GM19463 (cell line): Measurements from ENCODE around the gene MYOCOS.
A peak's percentile ranks its signal among the peaks of the same experiment; 100 is the strongest.
"Not testable (repeated sequence)": the region's sequence is repeated elsewhere in the genome, so short reads cannot be mapped to it uniquely, and the experiment has no call there.

Experiments used
- ATAC-seq: cut with Tn5 transposase; IDR thresholded peaks from one replicate; pipeline ENCODE4 v1.9.1; 2021; ENCODE audit warnings: mild to moderate bottlenecking, moderate library complexity; ENCODE audit not compliant: unreplicated experiment

The MYOCOS gene, protein sequence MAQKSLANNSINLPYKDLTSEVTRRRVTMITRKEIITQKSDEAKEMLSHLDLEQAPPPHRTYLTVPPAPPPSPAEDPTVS

GRCh38 chr1:171622152-171622462 is at the start of gene MYOCOS:
Gene MYOCOS, plus strand, starts transcription at chr1:171622243. Its CDS starts 1,641 bp downstream, at chr1:171623884.
- ATAC-seq = no peak

GRCh38 chr1:171576144-171576543 is 45.9 kb upstream of the MYOCOS start:
- no peak for ATAC-seq

- no peak for ATAC-seq
Observed at GRCh38 chr1:171581226-171581625, 40.8 kb upstream of the MYOCOS start.

- no peak for ATAC-seq
Observed at GRCh38 chr1:171581766-171582165, 40.3 kb upstream of the MYOCOS start.

DNA sequence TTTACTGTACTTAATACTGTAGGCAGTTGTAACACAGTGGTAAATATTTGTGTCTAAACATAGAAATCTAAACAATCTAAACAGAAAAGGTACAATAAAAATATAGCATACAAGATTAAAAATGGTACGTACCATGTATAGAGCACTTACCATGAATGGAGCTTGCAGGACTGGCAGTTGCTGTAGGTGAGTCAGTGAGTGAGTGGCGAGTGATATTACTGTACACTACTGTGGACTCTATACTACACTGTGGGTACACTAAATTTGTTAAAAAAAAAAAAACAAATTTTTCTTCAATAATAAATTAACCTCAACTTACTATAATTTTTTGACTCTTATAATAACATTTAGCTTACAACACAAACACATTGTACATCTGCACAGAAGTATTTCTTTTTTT is 39.5 kb upstream of the MYOCOS start:
- ATAC-seq = no peak

- no peak for ATAC-seq
Observed at GRCh38 chr1:171583591-171584201, 38.3 kb upstream of the MYOCOS start.

DNA sequence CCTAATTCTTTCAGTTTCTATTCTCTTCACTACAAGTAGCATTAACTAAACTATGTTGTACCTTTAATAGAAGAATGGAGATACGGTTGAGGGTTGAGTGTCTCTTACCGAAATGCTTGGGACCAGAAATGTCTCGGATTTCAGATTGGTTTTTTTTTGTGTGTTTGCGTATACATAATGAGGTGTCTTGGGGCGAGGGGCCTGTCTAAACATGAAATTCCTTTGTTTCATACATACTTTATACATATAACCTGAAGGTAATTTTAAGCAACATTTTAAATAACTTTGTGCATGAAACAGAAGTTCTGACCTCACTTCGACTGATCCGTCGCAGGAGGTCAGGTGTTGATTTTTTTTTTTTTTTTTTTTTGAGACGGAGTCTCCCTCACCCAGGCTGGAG is 36.3 kb upstream of the MYOCOS start:
- no peak for ATAC-seq

DNA sequence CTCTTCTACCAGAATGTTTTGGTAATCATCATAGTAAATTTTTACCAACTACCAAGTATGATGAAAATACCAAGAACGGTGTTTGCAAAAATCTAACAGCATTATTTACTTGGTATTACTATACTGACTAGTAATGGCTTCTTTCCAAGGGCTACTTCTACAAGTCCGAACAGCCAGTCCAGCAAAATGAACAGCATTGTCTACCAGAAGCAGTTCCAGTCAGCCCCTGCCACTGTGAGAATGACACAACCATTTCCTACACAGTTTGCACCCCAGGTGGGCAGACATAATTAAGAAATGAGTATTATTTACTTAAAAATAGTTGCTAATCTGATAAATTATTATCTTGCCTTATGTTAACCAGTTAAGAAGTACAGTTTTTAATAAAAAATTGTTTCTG is 33.8 kb upstream of the MYOCOS start:
- ATAC-seq = no peak

- no peak for ATAC-seq
Observed at GRCh38 chr1:171590022-171590421, 32.0 kb upstream of the MYOCOS start.

DNA sequence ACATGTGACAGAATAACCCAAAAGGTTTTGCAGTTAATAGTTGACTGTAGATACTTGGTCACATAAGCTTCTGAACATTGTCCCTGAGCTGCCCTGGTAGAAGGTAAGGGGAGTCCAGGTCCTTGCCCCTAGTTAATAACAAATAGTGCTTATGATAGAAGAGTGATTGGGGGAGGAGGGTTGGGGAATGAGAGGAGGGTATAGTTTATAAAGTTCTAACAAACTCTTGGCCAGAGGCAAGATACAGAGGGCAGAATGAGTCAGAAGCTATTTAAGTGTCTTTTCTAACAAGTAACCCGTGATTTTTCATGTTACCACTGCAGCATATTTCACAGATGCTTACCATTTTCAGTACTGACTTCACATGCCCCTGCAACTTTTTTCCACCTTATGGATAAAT is 26.7 kb upstream of the MYOCOS start:
- ATAC-seq = no peak

GRCh38 chr1:171596119-171596518 is 25.9 kb upstream of the MYOCOS start:
- no peak for ATAC-seq

DNA sequence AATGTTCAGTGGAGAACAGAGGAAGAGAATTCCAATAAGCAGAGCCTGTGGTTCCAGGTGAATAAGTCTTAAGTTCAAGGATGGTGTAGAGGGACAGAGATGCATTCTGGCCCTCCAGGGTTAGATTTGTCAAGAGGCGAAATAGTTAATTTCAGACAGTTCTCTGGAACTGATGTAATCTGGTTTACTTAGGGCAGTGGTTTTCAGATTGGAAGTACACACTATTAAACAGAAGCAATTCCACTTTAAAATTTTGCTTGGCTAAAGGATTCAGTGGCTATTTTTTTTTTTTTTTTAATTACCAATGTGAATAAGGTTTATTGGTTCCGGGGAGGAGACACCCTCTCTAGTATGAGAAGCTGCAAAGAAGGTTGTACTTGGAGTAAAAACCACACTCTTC is 25.3 kb upstream of the MYOCOS start:
- no peak for ATAC-seq

DNA sequence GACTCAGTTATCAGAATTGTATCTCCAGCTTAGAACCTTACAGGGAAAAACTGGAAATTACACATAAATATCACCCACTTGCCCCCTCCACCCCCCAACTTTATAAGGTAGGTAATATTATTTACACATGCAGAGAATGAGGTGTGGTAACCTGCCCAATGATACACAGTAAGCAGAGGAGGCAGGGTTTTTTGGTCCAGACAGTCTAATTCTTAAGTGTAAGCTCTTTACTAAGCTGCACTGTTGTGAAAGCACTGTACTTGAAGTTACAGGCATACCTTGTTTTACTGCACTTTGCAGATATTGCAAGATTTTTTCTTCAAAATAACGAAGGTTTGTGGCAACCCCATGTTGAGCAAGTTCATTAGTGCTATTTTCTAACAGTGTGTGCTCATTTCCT is 24.8 kb upstream of the MYOCOS start:
- no peak for ATAC-seq

DNA sequence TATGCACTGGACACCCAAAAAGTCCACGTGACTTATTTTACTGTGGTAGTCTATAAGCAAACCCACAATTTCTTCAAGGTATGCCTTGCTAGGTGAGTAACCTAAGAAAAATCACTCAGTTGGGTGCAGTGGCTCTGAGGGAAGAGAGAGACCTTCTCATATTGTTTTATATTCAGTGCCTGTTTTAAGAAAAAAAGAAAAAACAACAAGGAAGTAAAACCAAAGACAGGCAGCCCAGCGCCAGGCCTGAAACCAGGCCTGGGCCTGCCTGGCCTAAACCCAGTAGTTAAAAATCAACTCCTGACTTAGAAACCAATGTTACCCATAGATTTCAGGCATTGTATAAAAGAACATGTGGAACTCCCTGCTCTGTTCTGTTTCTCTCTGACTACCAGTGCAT is 21.7 kb upstream of the MYOCOS start:
- ATAC-seq = peak; percentile 50

GRCh38 chr1:171600862-171601261 is 21.2 kb upstream of the MYOCOS start:
- ATAC-seq = peak; percentile 7

- ATAC-seq = not testable (repeated sequence)
Observed at GRCh38 chr1:171603042-171603441, 19.0 kb upstream of the MYOCOS start.

GRCh38 chr1:171606402-171606941 is 15.6 kb upstream of the MYOCOS start:
- peak; percentile 69 for ATAC-seq

- ATAC-seq = peak; percentile 36
Observed at GRCh38 chr1:171610385-171610784, 11.7 kb upstream of the MYOCOS start.

- ATAC-seq = no peak
Observed at GRCh38 chr1:171611306-171611705, 10.7 kb upstream of the MYOCOS start.

GRCh38 chr1:171613282-171613681 is 8.8 kb upstream of the MYOCOS start:
- no peak for ATAC-seq

GRCh38 chr1:171615122-171615906 is 6.7 kb upstream of the MYOCOS start:
- peak; percentile 38 for ATAC-seq

- no peak for ATAC-seq
Observed at GRCh38 chr1:171616586-171616985, 5.5 kb upstream of the MYOCOS start.
